Activated naive CD4-positive, alpha-beta T cell treated with Interleukin-2 at 50 U/mL for 16 hours (primary cell): ENCODE data around the gene COL20A1.
A peak's percentile ranks its signal among the peaks of the same experiment; 100 is the strongest.
"Not testable (repeated sequence)": the region's sequence is repeated elsewhere in the genome, so short reads cannot be mapped to it uniquely, and the experiment has no call there.

Source experiments
- DNase-seq: peaks from one replicate; pipeline ENCODE4 v3.0.0-alpha.2; 2020

Gene COL20A1

GRCh38 chr20:63379872-63380271, 86.9 kb downstream of the COL20A1 start:
- not testable (repeated sequence) for DNase-seq

DNA sequence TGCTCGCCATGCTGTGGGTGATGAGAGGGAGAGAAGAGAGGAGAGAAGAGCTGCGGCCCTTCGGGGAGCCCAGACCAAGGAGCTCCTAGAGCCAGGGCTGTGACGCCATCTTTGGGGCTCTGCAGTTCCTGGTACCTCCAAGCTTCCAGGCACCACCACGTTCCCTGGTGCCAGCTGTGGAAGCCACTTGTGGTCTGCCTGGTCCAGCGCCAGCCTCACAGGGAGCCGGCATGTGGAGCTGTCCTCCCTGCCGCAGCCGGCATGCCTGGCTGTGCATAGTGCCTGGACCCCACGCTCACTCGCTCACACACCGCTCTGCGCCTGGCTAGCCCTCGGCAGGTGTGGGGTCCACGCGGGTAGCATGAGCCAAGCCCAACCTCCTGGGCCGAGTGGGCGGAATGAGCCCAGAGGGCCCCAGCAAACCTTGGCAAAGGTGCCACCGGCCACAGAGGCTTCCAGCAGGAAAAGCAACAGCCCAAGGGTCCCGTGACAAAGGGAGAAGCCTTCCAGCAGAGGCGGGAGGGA, 87.4 kb downstream of the COL20A1 start:
- DNase-seq = no peak

DNA sequence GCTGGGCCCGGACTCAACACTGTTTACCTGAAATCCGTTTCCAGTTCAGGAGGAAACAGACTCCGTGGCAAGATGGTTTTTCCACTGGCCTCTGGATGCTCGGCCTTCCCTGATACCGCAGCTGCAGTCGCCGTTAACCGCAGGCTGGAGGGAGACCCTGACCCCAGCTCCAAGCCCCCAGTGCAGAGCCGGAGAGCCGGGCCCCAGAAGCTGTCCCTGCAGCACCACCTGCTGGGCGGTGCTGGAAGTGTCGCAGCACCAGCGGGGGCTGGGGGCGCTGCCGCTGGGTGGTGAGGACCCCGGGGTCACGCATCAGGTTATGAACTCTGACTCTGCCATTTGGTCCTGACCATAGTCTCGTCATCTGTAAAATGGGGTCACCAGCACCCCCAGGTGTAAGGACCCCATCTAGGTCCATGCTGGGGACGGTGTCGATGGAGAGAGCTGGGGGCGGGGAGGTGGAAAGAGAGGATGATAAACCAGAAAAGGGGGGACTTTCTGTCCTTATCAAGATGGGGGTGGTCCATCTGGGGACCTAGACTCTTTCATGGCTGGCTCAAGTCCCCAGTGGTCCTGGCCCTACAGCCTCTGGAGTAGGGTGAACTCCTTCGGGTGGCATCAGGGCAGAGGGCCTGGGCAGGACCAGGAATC, 88.9 kb downstream of the COL20A1 start:
- peak; percentile 37 for DNase-seq

DNA sequence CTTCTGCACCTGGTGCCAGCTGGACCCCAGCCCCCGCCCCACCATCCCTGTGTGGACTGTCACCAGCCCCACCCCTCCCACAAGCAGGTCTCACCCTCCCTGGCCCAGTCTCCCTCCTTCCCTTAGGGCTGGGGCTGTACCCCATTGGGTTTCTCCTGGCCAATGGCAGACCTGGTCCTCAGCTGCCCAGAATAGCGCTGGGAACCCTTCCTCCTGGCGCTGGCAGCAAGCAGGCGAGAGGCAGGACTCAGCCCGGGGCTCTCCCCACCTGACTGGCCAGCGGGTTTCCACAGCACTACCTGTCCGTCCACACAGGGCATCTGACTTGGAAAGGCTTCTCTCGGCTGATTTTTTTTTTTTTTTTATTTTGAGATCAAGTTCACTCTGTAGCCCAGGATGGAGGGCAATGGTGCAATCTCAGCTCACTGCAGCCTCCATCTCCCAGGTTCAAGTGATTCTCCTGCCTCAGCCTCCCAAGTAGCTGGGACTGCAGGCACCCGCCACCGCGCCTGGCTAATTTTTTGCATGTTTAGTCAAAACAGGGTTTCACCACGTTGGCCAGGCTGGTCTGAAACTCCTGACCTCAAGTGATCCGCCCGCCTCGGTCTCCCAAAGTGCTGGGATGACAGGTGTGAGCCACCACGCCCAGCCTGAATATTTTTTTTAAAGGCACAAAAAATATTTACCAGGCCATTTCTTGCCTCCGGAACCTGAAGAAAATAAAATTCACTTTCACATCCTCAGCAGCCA, 89.7 kb downstream of the COL20A1 start:
- no peak for DNase-seq

GRCh38 chr20:63383556-63383955, 90.6 kb downstream of the COL20A1 start:
- no peak for DNase-seq

DNA sequence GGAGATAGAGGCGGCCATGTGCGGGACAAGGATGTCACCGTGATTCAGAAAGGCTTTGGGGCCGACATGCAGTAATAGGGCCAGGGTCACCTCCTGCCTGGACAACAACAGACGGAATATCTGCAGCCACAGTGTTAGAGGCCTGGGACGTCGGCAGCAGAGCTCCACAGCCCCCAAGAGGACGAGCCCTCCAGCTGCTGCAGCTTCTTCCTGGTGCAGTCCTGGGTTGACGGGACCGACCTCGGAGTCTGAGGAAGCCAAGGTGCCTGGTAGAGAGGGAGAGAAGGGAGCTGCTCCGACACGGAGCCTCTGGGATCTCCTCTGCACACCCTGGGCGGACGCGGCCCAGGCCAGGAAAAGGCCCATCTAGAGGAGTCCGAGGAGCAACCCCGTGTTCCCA, 91.3 kb downstream of the COL20A1 start:
- no peak for DNase-seq
